ENCODE measurements around the gene CAB39. TPM values are rescaled to one million over a fixed set of nuclear protein-coding genes. Genes with fewer than 3 reads are reported as not detected.

CAB39 gene
- total and polyA plus RNA-seq, 7 donors = 60.2 to 128 (median 72.2) TPM

GRCh38 chr2:230674966-230675672 lies 37.5 kb upstream of the CAB39 start:
- TF ChIP-seq POLR2AphosphoS5 (IDR thresholded peaks at IDR 0.05) = no peak
- no peak for TF ChIP-seq POLR2A (IDR thresholded peaks at IDR 0.05)
- H3K4me1 ChIP-seq = no peaks in the 10 kb centered on the region
- no peaks in the 10 kb centered on the region for H3K36me3 ChIP-seq
- no peak overlapping the region for H3K4me3 ChIP-seq
- no peak for DNase-seq
- no peaks in the 10 kb centered on the region for H3K9me3 ChIP-seq
- H3K27me3 ChIP-seq = no peaks in the 10 kb centered on the region
- intact Hi-C loops (cut with DNase I) = no loop called here
- H3K27ac ChIP-seq = no peak overlapping the region
- WGBS, 2 donors = 85 to 89% methylated on average over 5 of the region's 5 CpGs

GRCh38 chr2:230676546-230676945 lies 36.1 kb upstream of the CAB39 start:
- no peaks in the 10 kb centered on the region for H3K27me3 ChIP-seq
- no peaks in the 10 kb centered on the region for H3K36me3 ChIP-seq
- intact Hi-C loops (cut with DNase I) = no loop called here
- no peaks in the 10 kb centered on the region for H3K9me3 ChIP-seq
- 92 to 93% methylated on average over 4 of the region's 4 CpGs for WGBS, 2 donors
- no peaks in the 10 kb centered on the region for H3K4me1 ChIP-seq
- H3K4me3 ChIP-seq = no peak overlapping the region
- TF ChIP-seq POLR2AphosphoS5 (IDR thresholded peaks at IDR 0.05) = no peak
- TF ChIP-seq EP300 (IDR thresholded peaks at IDR 0.05) = no peak
- TF ChIP-seq CTCF (IDR thresholded peaks at IDR 0.05) = no peak
- TF ChIP-seq POLR2A (IDR thresholded peaks at IDR 0.05) = no peak
- no peak for DNase-seq
- no peak overlapping the region for H3K27ac ChIP-seq

- Histone ChIP-seq H3K27ac (no peak overlapping the region), H3K36me3 (no peaks in the 10 kb centered on the region), H3K4me1 (no peaks in the 10 kb centered on the region), H3K27me3 (no peaks in the 10 kb centered on the region), H3K9me3 (no peaks in the 10 kb centered on the region), H3K4me3 (no peak overlapping the region)
- TF ChIP-seq CTCF (IDR thresholded peaks at IDR 0.05) = no peak
- 95 to 96% methylated on average over 5 of the region's 5 CpGs for WGBS, 2 donors
- DNase-seq = no peak
- intact Hi-C loops (cut with DNase I) = no loop called here
Observed at GRCh38 chr2:230677201-230677946, 35.3 kb upstream of the CAB39 start.

- intact Hi-C loops (cut with DNase I) = no loop called here
- 97 to 98% methylated on average over 1 of the region's 1 CpG for WGBS, 2 donors
- no peak overlapping the region for H3K4me3 ChIP-seq
- no peaks in the 10 kb centered on the region for H3K4me1 ChIP-seq
- no peaks in the 10 kb centered on the region for H3K36me3 ChIP-seq
- TF ChIP-seq EP300 (IDR thresholded peaks at IDR 0.05) = no peak
- no peak for TF ChIP-seq CTCF (IDR thresholded peaks at IDR 0.05)
- no peak for TF ChIP-seq POLR2AphosphoS5 (IDR thresholded peaks at IDR 0.05)
- no peak for TF ChIP-seq POLR2A (IDR thresholded peaks at IDR 0.05)
- H3K9me3 ChIP-seq = no peaks in the 10 kb centered on the region
- no peak for DNase-seq
- no peak overlapping the region for H3K27ac ChIP-seq
- H3K27me3 ChIP-seq = no peaks in the 10 kb centered on the region
Observed at GRCh38 chr2:230678018-230678417, 34.6 kb upstream of the CAB39 start.

- Histone ChIP-seq H3K27me3 (no peaks in the 10 kb centered on the region), H3K36me3 (no peaks in the 10 kb centered on the region), H3K4me3 (no peak overlapping the region), H3K27ac (no peak overlapping the region), H3K4me1 (no peaks in the 10 kb centered on the region), H3K9me3 (no peaks in the 10 kb centered on the region)
- TF ChIP-seq POLR2AphosphoS5 (IDR thresholded peaks at IDR 0.05) (no peak), CTCF (IDR thresholded peaks at IDR 0.05) (no peak), POLR2A (IDR thresholded peaks at IDR 0.05) (no peak), EP300 (IDR thresholded peaks at IDR 0.05) (no peak)
- intact Hi-C loops (cut with DNase I) = no loop called here
- no peak for DNase-seq
Observed at GRCh38 chr2:230678451-230678850, 34.2 kb upstream of the CAB39 start.
